ENCODE data around the gene ZNF587.
"Not testable (repeated sequence)": the region's sequence is repeated elsewhere in the genome, so short reads cannot be mapped to it uniquely, and the experiment has no call there.

ZNF587 gene

GRCh38 chr19:57823155-57823554 lies 26.5 kb upstream of the ZNF587 start:
- not testable (repeated sequence) for DNase-seq (ENCODE audit: low read depth)

- not testable (repeated sequence) for DNase-seq (ENCODE audit: low read depth)
Measured at GRCh38 chr19:57823608-57824007, 26.1 kb upstream of the ZNF587 start.

GRCh38 chr19:57825511-57825910 lies 24.1 kb upstream of the ZNF587 start:
- no peak for DNase-seq (ENCODE audit: low read depth)

- no peak for DNase-seq (ENCODE audit: low read depth)
Measured at GRCh38 chr19:57829316-57829715, 20.3 kb upstream of the ZNF587 start.

GRCh38 chr19:57830071-57830602 lies 19.5 kb upstream of the ZNF587 start, which contains the start of gene ZNF587B:
ZNF587B (plus strand) TSS chr19:57830299; CDS start chr19:57830529, 230 bp downstream.
- no peak for DNase-seq (ENCODE audit: low read depth)

- not testable (repeated sequence) for DNase-seq (ENCODE audit: low read depth)
Measured at GRCh38 chr19:57836991-57837390, 12.7 kb upstream of the ZNF587 start.

- not testable (repeated sequence) for DNase-seq (ENCODE audit: low read depth)
Measured at GRCh38 chr19:57838622-57839191, 11.0 kb upstream of the ZNF587 start.

- no peak for DNase-seq (ENCODE audit: low read depth)
Measured at GRCh38 chr19:57841122-57841763, 8.4 kb upstream of the ZNF587 start.

GRCh38 chr19:57847164-57847563 lies 2.5 kb upstream of the ZNF587 start:
- not testable (repeated sequence) for DNase-seq (ENCODE audit: low read depth)

GRCh38 chr19:57849162-57849665 lies 445 bp upstream of the ZNF587 start:
- not testable (repeated sequence) for DNase-seq (ENCODE audit: low read depth)

- no peak for DNase-seq (ENCODE audit: low read depth)
Measured at GRCh38 chr19:57850553-57851017, 926 bp downstream of the ZNF587 start.

GRCh38 chr19:57851812-57852603 lies 2.3 kb downstream of the ZNF587 start:
- not testable (repeated sequence) for DNase-seq (ENCODE audit: low read depth)

GRCh38 chr19:57854117-57854516 lies 4.5 kb downstream of the ZNF587 start:
- DNase-seq (ENCODE audit: low read depth) = not testable (repeated sequence)

GRCh38 chr19:57862351-57862750 lies 12.7 kb downstream of the ZNF587 start:
- DNase-seq (ENCODE audit: low read depth) = not testable (repeated sequence)

GRCh38 chr19:57867868-57868492 lies 18.3 kb downstream of the ZNF587 start:
- no peak for DNase-seq (ENCODE audit: low read depth)

- DNase-seq (ENCODE audit: low read depth) = not testable (repeated sequence)
Measured at GRCh38 chr19:57869655-57870054, 20.0 kb downstream of the ZNF587 start.

GRCh38 chr19:57870225-57870624 lies 20.6 kb downstream of the ZNF587 start:
- DNase-seq (ENCODE audit: low read depth) = no peak

GRCh38 chr19:57872450-57872849 lies 22.8 kb downstream of the ZNF587 start:
- DNase-seq (ENCODE audit: low read depth) = no peak

GRCh38 chr19:57873883-57874799 lies 24.5 kb downstream of the ZNF587 start:
- not testable (repeated sequence) for DNase-seq (ENCODE audit: low read depth)

- DNase-seq (ENCODE audit: low read depth) = no peak
Measured at GRCh38 chr19:57886046-57886445, 36.4 kb downstream of the ZNF587 start.

Data from activated gamma-delta T cell treated with anti-CD3 and anti-CD28 coated beads, Interleukin-2, amount 50 U/mL, for 16 hours (primary cell).